ENCODE results near the gene MRPL11. TPM values are rescaled to one million over a fixed set of nuclear protein-coding genes. Genes with fewer than 3 reads are reported as not detected.

MRPL11 gene
- polyA plus RNA-seq, 1 donor (not counting 4 experiments of a cell fraction or from before 2014, with no cell fraction given): 51.7 TPM

DNA sequence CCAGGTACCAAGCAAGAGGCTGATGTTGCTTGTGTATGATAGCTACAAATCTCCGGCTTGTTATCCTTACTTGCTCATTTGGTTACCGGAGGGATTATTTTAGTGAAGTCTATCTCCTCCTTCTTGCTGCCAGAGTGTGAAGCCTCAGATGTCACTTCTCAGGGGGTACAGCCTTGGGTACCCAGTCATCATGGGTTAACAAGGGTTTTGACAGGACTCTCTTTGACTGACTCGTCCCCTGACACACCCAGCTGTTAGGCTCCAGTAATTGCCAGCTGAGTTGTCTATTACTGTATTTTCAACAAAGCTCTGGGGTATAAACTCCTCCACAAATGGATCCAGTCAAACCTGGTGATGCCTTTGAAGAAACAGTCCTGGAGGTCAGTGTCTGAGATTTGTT is 16.2 kb upstream of the MRPL11 start:
- Histone ChIP-seq H3K4me2 (ENCODE audit: control insufficient read depth, extremely low read depth, insufficient read depth, low read depth, low read length) (peak overlapping the region; percentile 41), H3K36me3 (ENCODE audit: control insufficient read depth in 2 of 2, extremely low read depth in 1 of 2, insufficient read depth in 2 of 2, low read length in 2 of 2) (no peaks in the 10 kb centered on the region), H3K79me2 (ENCODE audit: control insufficient read depth, insufficient read depth, low read length) (no peaks in the 10 kb centered on the region), H3K27ac (ENCODE audit: control insufficient read depth, insufficient read depth, low read length) (peak overlapping the region; percentile 47), H2AFZ (ENCODE audit: control insufficient read depth, low read length) (peak overlapping the region; percentile 16), H3K4me3 (ENCODE audit: control insufficient read depth in 2 of 3, extremely low read depth in 1 of 3, insufficient read depth in 2 of 3, low read depth in 1 of 3, low read length in 3 of 3) (no peak overlapping the region), H3K9ac (ENCODE audit: control insufficient read depth, extremely low read depth, insufficient read depth, low read length) (no peak overlapping the region), H3K4me1 (ENCODE audit: control insufficient read depth, extremely low read depth, insufficient read depth, low read length) (peaks cover 16% of the 10 kb centered on the region), H3K9me3 (ENCODE audit: control insufficient read depth, low read depth, low read length) (no peaks in the 10 kb centered on the region), H4K20me1 (ENCODE audit: control insufficient read depth, extremely low read depth, insufficient read depth, low read length) (no peaks in the 10 kb centered on the region), H3K27me3 (ENCODE audit: control insufficient read depth, extremely low read depth, insufficient read depth, low read length) (peaks cover 4% of the 10 kb centered on the region), H3K9me1 (ENCODE audit: control insufficient read depth, extremely low read depth, insufficient read depth, low read length) (peaks cover 2% of the 10 kb centered on the region)
- dilution Hi-C loops (cut with MboI; ENCODE audit: extremely low pct_ligation_motif_present, low sequenced_read_pairs): no loop called here
- no peak for TF ChIP-seq EZH2 (IDR thresholded peaks at IDR 0.05; ENCODE audit: low read length)
- TF ChIP-seq, protein P1, sequence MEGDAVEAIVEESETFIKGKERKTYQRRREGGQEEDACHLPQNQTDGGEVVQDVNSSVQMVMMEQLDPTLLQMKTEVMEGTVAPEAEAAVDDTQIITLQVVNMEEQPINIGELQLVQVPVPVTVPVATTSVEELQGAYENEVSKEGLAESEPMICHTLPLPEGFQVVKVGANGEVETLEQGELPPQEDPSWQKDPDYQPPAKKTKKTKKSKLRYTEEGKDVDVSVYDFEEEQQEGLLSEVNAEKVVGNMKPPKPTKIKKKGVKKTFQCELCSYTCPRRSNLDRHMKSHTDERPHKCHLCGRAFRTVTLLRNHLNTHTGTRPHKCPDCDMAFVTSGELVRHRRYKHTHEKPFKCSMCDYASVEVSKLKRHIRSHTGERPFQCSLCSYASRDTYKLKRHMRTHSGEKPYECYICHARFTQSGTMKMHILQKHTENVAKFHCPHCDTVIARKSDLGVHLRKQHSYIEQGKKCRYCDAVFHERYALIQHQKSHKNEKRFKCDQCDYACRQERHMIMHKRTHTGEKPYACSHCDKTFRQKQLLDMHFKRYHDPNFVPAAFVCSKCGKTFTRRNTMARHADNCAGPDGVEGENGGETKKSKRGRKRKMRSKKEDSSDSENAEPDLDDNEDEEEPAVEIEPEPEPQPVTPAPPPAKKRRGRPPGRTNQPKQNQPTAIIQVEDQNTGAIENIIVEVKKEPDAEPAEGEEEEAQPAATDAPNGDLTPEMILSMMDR (optimal IDR thresholded peaks at IDR 0.05 in 1 of 3, IDR thresholded peaks at IDR 0.05 in 1 of 3, conservative IDR thresholded peaks at IDR 0.05 in 1 of 3; ENCODE audit: extremely low read depth in 1 of 3, insufficient read depth in 2 of 3, low read length in 3 of 3): no peak
- DNase-seq (ENCODE audit: low read depth, low spot score) (no peak), FAIRE-seq (no peak)

DNA sequence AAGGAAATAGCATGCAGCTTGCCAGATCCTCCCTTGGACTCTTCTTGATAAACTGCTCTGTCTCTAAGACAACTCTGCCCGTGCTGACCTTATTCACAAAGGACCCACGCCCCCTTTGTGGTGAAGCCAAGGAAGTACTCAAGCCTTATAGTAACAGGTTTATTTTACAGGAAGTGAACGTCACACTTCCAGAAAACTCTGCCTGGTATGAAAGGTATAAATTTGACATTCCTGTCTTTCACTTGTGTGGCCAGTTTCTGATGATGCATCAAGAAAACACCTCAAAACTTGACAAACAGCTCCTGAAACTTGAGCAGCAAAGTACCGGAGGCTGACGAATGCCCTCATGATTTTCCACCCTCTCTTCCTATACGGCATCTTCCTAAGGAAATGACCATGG is 15.6 kb upstream of the MRPL11 start:
- Histone ChIP-seq H3K9ac (ENCODE audit: control insufficient read depth, extremely low read depth, insufficient read depth, low read length) (no peak overlapping the region), H3K9me1 (ENCODE audit: control insufficient read depth, extremely low read depth, insufficient read depth, low read length) (peaks cover 2% of the 10 kb centered on the region), H4K20me1 (ENCODE audit: control insufficient read depth, extremely low read depth, insufficient read depth, low read length) (no peaks in the 10 kb centered on the region), H3K9me3 (ENCODE audit: control insufficient read depth, low read depth, low read length) (no peaks in the 10 kb centered on the region), H3K27me3 (ENCODE audit: control insufficient read depth, extremely low read depth, insufficient read depth, low read length) (peaks cover 4% of the 10 kb centered on the region), H3K4me1 (ENCODE audit: control insufficient read depth, extremely low read depth, insufficient read depth, low read length) (peaks cover 16% of the 10 kb centered on the region), H2AFZ (ENCODE audit: control insufficient read depth, low read length) (no peak overlapping the region), H3K27ac (ENCODE audit: control insufficient read depth, insufficient read depth, low read length) (peak overlapping the region; percentile 47), H3K4me3 (ENCODE audit: control insufficient read depth in 2 of 3, extremely low read depth in 1 of 3, insufficient read depth in 2 of 3, low read depth in 1 of 3, low read length in 3 of 3) (no peak overlapping the region), H3K79me2 (ENCODE audit: control insufficient read depth, insufficient read depth, low read length) (no peaks in the 10 kb centered on the region), H3K36me3 (ENCODE audit: control insufficient read depth in 2 of 2, extremely low read depth in 1 of 2, insufficient read depth in 2 of 2, low read length in 2 of 2) (no peaks in the 10 kb centered on the region), H3K4me2 (ENCODE audit: control insufficient read depth, extremely low read depth, insufficient read depth, low read depth, low read length) (peak overlapping the region; percentile 41)
- FAIRE-seq (peak; percentile 80), DNase-seq (ENCODE audit: low read depth, low spot score) (no peak)
- TF ChIP-seq, protein P1 (optimal IDR thresholded peaks at IDR 0.05 in 1 of 3, IDR thresholded peaks at IDR 0.05 in 1 of 3, conservative IDR thresholded peaks at IDR 0.05 in 1 of 3; ENCODE audit: extremely low read depth in 1 of 3, insufficient read depth in 2 of 3, low read length in 3 of 3): no peak
- TF ChIP-seq EZH2 (IDR thresholded peaks at IDR 0.05; ENCODE audit: low read length): no peak
- dilution Hi-C loops (cut with MboI; ENCODE audit: extremely low pct_ligation_motif_present, low sequenced_read_pairs): no loop called here
